ENCODE results near the gene DYNC1I1.

Gene DYNC1I1

GRCh38 chr7:95847061-95847460 lies 74.7 kb downstream of the DYNC1I1 start:
- no peak for DNase-seq
- no peaks in the 10 kb centered on the region for H3K27me3 ChIP-seq
- H3K9me3 ChIP-seq: no peaks in the 10 kb centered on the region
- peaks cover 10% of the 10 kb centered on the region for H3K4me1 ChIP-seq
- H3K36me3 ChIP-seq: no peaks in the 10 kb centered on the region
- TF ChIP-seq CTCF (IDR thresholded peaks at IDR 0.05; ENCODE audit: low read depth, low read length): no peak
- H3K4me3 ChIP-seq (ENCODE audit: low read depth, low read length): no peak overlapping the region

- Histone ChIP-seq H3K9me3 (no peaks in the 10 kb centered on the region), H3K4me1 (peaks cover 9% of the 10 kb centered on the region), H3K27me3 (no peaks in the 10 kb centered on the region), H3K4me3 (ENCODE audit: low read depth, low read length) (no peak overlapping the region), H3K36me3 (no peaks in the 10 kb centered on the region)
- DNase-seq: peak; percentile 94
- TF ChIP-seq CTCF (IDR thresholded peaks at IDR 0.05; ENCODE audit: low read depth, low read length): no peak
Observed at GRCh38 chr7:95859429-95859828, 87.1 kb downstream of the DYNC1I1 start.

DNA sequence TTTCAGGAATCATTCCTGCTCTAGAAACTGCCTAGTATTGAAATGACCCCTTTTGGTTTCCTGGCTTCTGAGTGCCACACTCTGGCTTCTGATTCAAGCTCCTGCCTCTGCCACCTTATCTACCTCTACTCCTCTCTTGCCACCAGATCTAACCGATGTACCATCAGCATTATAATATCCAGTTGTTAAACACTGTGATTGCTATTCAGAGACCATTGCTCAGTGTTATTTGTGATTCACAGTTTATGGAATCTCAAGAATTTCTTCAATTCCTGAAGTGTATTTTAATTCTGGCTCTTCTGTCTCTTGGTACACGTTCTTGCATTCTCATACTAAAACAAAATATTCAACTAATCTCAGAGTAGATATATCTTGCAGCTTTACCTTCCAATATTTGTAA lies 88.7 kb downstream of the DYNC1I1 start:
- no peak overlapping the region for H3K4me3 ChIP-seq (ENCODE audit: low read depth, low read length)
- no peaks in the 10 kb centered on the region for H3K9me3 ChIP-seq
- TF ChIP-seq CTCF (IDR thresholded peaks at IDR 0.05; ENCODE audit: low read depth, low read length): no peak
- no peak for DNase-seq
- peaks cover 9% of the 10 kb centered on the region for H3K4me1 ChIP-seq
- H3K27me3 ChIP-seq: no peaks in the 10 kb centered on the region
- H3K36me3 ChIP-seq: no peaks in the 10 kb centered on the region

- TF ChIP-seq CTCF (IDR thresholded peaks at IDR 0.05; ENCODE audit: low read depth, low read length): no peak
- H3K4me1 ChIP-seq: peaks cover 7% of the 10 kb centered on the region
- H3K36me3 ChIP-seq: no peaks in the 10 kb centered on the region
- H3K9me3 ChIP-seq: no peaks in the 10 kb centered on the region
- no peak for DNase-seq
- no peaks in the 10 kb centered on the region for H3K27me3 ChIP-seq
- no peak overlapping the region for H3K4me3 ChIP-seq (ENCODE audit: low read depth, low read length)
Observed at GRCh38 chr7:95863623-95864022, 91.3 kb downstream of the DYNC1I1 start.

DNA sequence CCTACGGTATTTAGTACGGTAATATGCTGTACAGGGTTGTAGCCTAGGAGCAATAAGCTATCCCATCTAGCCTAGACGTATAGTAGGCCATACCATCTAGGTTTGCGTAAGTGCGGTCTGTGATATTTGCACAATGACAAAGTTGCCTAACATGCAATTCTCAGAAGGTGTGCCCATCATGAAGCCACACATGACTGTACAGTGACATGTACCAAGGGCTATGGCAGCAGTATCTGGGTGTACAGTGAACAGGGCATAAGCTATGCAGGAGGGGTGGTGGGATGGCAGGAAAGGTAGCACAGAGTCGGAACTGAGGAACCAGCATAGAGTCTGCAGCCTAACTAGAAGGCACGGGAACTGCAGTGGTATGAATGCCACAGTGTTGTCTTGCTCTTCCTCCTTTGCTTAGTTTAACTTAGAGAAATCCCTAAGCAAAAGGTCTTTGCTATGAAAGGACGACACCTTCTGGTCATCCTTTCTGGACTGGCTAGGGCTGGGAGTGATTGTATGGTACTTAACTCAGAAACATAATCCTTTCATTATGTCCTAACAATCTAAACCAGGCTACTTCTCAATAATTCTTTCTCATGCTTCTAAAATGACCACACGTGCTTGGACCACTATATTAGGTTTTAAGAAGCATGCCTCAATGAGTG lies 93.5 kb downstream of the DYNC1I1 start:
- Histone ChIP-seq H3K4me3 (ENCODE audit: low read depth, low read length) (no peak overlapping the region), H3K4me1 (no peaks in the 10 kb centered on the region), H3K9me3 (no peaks in the 10 kb centered on the region), H3K27me3 (no peaks in the 10 kb centered on the region), H3K36me3 (no peaks in the 10 kb centered on the region)
- peak; percentile 65 for TF ChIP-seq CTCF (IDR thresholded peaks at IDR 0.05; ENCODE audit: low read depth, low read length)
- DNase-seq: no peak

GRCh38 chr7:95867309-95867708 lies 95.0 kb downstream of the DYNC1I1 start:
- DNase-seq: no peak
- no peak overlapping the region for H3K4me3 ChIP-seq (ENCODE audit: low read depth, low read length)
- H3K9me3 ChIP-seq: no peaks in the 10 kb centered on the region
- no peaks in the 10 kb centered on the region for H3K4me1 ChIP-seq
- H3K36me3 ChIP-seq: no peaks in the 10 kb centered on the region
- TF ChIP-seq CTCF (IDR thresholded peaks at IDR 0.05; ENCODE audit: low read depth, low read length): no peak
- H3K27me3 ChIP-seq: no peaks in the 10 kb centered on the region

Measured in BE2C (cell line).